Measurements from ENCODE around the gene SHROOM2.
"Not testable (repeated sequence)": the region's sequence is repeated elsewhere in the genome, so short reads cannot be mapped to it uniquely, and the experiment has no call there.

Gene SHROOM2

GRCh38 chrX:9842541-9842940 is 56.3 kb downstream of the SHROOM2 start:
- no peak for DNase-seq

GRCh38 chrX:9844936-9845577 is 58.8 kb downstream of the SHROOM2 start:
- DNase-seq = no peak

GRCh38 chrX:9845578-9845952 is 59.3 kb downstream of the SHROOM2 start:
- DNase-seq = peak; percentile 86

GRCh38 chrX:9846631-9847030 is 60.4 kb downstream of the SHROOM2 start:
- DNase-seq = no peak

- DNase-seq = peak; percentile 81
These were observed 60.8 kb downstream of the SHROOM2 start for GRCh38 chrX:9847071-9847470.

- no peak for DNase-seq
These were observed 62.7 kb downstream of the SHROOM2 start for GRCh38 chrX:9848718-9849479.

- no peak for DNase-seq
These were observed 65.7 kb downstream of the SHROOM2 start for GRCh38 chrX:9851890-9852289.

- no peak for DNase-seq
These were observed 67.1 kb downstream of the SHROOM2 start for GRCh38 chrX:9853307-9853706.

- peak; percentile 54 for DNase-seq
These were observed 69.5 kb downstream of the SHROOM2 start for GRCh38 chrX:9855561-9856283.

- no peak for DNase-seq
These were observed 70.4 kb downstream of the SHROOM2 start for GRCh38 chrX:9856588-9856987.

- peak; percentile 30 for DNase-seq
These were observed 71.6 kb downstream of the SHROOM2 start for GRCh38 chrX:9857575-9858474.

GRCh38 chrX:9858684-9859083 is 72.5 kb downstream of the SHROOM2 start:
- DNase-seq = not testable (repeated sequence)

- DNase-seq = peak; percentile 73
These were observed 73.7 kb downstream of the SHROOM2 start for GRCh38 chrX:9859711-9860555.

GRCh38 chrX:9860826-9861225 is 74.6 kb downstream of the SHROOM2 start:
- DNase-seq = no peak

GRCh38 chrX:9861711-9862110 is 75.5 kb downstream of the SHROOM2 start:
- DNase-seq = no peak

- DNase-seq = no peak
These were observed 76.3 kb downstream of the SHROOM2 start for GRCh38 chrX:9862525-9862924.

- DNase-seq = no peak
These were observed 76.7 kb downstream of the SHROOM2 start for GRCh38 chrX:9862953-9863352.

GRCh38 chrX:9864011-9864410 is 77.8 kb downstream of the SHROOM2 start:
- no peak for DNase-seq

GRCh38 chrX:9865804-9866472 is 79.7 kb downstream of the SHROOM2 start:
- no peak for DNase-seq

GRCh38 chrX:9866633-9867032 is 80.4 kb downstream of the SHROOM2 start:
- no peak for DNase-seq

- DNase-seq = no peak
These were observed 81.0 kb downstream of the SHROOM2 start for GRCh38 chrX:9867226-9867625.

Data from fibroblast of skin of right quadriceps (primary cell).